Endometrial microvascular endothelial cells (primary cell): ENCODE data around the gene CD7. TPM values are rescaled to one million over a fixed set of nuclear protein-coding genes. Genes with fewer than 3 reads are reported as not detected.
"Not testable (repeated sequence)": the region's sequence is repeated elsewhere in the genome, so short reads cannot be mapped to it uniquely, and the experiment has no call there.

Source experiments
- in situ Hi-C: cut with HindIII; loops from 2 replicates; pipeline ENCODE4 v1.10.0; 2017; ENCODE audit warnings: low sequenced_read_pairs, low pct_unique_long_range_greater_than_20kb; ENCODE audit errors: inconsistent ontology term
- total RNA-seq: library from RNA; depleted of rRNA; stranded (reverse); fragments of >200 nt; gene quantifications from one replicate; pipeline ENCODE4 v1.2.3, GENCODE V29; 2015; ENCODE audit errors: inconsistent ontology term

Gene CD7
- not detected for total RNA-seq

DNA sequence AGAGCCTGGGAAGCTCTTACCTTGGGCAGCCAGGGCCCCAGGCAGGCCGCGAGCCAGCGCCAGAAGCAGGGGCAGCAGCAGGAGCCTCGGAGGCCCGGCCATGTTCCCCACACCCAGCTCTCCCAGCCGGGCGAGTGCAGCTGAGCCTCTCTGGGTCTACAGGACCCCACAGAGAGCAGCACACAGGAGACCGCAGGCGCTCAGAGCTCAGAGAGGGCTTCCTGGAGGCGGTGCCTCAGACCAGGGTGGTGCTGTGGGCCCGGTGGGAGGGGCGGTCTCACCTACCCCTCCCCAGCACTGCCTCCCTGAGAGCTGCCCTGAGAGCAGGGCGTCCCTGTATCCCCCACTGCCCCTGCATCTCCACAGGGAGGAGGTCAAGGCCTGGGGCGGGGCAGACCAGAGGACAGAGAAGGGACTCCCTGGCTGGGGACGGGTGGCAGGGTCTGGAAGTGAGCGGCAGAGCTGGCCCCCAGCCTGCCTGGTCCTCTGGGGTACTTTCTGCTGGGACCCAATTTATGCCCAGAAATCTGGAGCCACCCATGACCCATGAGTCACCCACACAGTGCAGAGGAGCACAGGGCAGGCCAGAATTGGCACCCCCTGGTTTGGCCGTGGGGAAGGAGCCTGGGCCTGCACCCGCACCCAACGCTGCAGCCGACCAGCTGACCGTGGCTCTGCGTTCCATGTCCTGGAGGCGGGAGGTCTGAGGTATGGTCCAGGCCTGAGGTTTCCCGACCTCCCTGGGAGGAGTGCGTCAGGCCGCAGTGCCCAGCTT, at the start of gene CD7:
TSS of gene CD7 (minus strand) at position 215 of the 775 bp plus-strand sequence. CDS start at position 102, 113 bp downstream.
- in situ Hi-C loops: no loop called here

- in situ Hi-C loops: no loop called here
These were observed 49.3 kb upstream of the CD7 start for GRCh38 chr17:82366749-82367148.

DNA sequence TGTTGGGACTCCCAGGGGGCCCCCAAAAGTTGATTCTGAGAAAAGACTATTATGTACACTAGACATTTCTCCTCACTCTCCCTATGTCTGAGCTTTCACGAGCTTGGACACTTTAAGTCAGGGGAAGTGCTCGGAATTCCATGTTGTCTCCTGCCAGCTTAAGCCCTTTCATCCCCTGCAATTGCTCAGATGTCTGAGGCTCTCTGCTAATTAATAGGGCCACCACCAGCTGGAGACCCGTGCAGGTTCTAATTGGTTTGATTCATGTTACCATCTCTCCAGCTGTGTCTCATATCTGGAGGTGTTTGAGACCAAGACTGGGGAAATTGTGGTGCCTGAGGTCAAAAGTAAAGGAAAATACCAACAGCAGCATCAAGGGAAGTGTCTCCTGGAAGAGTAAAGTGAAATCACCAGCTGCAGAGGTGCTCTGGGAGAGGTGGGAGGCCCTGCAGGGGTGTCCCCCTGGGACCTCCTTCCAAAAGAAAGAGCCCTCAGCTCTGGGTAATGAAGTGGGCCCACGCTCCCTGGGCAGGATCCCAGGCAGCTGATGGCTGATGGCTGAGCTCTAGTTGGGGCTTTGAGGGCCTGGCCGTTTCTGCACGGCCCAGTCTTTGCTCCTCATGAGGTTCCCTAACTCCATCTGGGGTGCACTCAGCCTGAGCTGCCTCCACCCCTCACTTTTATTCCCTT, 48.3 kb upstream of the CD7 start:
- in situ Hi-C loops: no loop called here

DNA sequence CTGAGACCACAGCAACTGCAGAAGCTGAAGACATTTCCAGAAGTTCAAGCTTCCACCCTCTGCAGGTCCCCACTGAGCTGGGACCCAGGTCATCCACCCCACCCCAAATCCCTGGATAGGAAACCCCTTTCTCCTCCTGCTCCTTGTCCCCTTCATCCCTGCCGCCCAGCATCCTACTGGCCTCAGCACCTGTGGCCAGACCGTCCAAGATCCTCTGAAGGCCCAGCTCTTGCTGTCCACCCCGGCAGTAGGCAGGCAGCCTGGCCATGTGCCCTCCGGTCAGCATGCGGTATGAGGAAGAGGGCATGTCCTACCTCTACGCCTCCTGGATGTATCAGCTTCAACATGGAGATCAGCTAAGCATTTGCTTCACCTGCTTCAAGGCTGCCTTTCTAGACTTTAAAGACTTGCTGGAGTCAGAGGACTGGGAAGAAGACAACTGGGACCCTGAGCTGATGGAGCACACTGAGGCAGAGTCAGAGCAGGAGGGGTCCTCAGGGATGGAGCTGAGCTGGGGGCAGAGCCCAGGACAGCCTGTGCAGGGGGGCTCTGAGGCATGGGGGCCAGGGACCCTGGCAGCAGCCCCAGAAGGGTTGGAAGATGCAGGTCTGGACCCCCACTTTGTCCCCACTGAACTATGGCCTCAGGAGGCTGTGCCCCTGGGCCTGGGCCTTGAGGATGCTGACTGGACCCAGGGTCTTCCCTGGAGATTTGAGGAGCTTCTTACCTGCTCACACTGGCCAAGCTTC, 44.7 kb upstream of the CD7 start:
- in situ Hi-C loops: no loop called here

DNA sequence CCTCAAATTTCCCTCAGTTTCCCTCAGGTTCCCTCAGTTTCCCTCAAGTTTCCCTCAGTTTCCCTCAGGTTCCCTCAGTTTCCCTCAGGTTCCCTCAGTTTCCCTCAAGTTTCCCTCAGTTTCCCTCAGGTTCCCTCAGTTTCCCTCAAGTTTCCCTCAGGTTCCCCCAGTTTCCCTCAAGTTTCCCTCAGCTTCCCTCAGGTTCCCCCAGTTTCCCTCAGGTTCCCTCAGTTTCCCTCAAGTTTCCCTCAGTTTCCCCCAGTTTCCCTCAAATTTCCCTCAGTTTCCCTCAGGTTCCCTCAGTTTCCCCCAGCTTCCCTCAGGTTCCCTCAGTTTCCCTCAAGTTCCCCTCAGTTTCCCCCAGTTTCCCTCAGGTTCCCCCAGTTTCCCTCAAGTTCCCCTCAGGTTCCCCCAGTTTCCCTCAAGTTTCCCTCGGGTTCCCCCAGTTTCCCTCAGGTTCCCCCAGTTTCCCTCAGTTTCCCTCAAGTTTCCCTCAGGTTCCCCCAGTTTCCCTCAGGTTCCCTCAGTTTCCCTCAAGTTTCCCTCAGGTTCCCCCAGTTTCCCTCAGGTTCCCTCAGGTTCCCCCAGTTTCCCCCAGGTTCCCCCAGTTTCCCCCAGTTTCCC, 42.2 kb upstream of the CD7 start:
- in situ Hi-C loops: not testable (repeated sequence)

DNA sequence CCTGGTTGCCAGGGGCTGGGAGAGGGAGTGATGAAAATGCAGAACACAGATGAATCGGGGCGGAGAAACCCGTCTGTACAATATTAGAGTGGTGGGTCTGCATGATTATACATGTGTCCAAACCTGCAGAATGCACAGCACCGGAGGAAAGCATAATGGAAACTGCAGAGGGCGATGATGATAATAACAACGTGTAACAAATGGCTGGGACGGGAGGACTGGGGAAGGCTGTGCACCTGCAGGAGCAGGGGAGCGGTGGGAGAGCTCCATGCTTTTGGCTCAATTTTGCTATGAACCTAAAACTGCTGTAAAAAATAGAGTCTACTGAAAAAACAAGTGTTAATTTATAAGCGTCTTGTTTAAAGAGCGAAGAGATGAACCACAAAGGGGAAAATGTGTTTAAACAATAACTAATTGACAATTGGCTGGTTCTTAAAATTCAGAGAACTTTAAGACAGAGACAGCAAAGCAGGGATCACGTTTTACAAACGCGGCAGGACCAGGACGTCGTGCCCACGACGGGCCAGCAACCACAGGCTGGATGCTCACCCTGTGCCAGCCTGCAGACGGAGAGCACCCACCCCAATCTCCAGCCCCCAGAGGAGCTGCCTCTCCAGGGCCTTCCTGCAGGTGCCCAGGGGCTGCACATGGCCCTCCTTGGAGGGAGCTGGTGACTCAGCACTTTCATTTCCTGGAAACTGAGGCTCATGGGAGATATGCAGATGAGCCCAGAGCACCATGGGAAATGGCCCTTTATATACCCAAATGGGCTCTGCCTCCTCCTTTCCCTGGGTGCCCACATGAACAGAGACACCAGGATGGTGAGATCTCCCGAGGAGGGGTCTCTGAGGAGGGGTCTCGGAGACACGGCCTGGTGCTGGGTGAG, 41.3 kb upstream of the CD7 start, which contains the start of gene TEX19:
TSS of gene TEX19 (plus strand) at position 783 of the 886 bp plus-strand sequence. CDS start 2,904 bp downstream, outside the sequence.
- in situ Hi-C loops: no loop called here

- in situ Hi-C loops: no loop called here
These were observed 40.0 kb upstream of the CD7 start for GRCh38 chr17:82357394-82357793.

GRCh38 chr17:82356845-82357355, 39.5 kb upstream of the CD7 start:
- in situ Hi-C loops: no loop called here

- in situ Hi-C loops: no loop called here
These were observed 38.5 kb upstream of the CD7 start for GRCh38 chr17:82355770-82356427.

DNA sequence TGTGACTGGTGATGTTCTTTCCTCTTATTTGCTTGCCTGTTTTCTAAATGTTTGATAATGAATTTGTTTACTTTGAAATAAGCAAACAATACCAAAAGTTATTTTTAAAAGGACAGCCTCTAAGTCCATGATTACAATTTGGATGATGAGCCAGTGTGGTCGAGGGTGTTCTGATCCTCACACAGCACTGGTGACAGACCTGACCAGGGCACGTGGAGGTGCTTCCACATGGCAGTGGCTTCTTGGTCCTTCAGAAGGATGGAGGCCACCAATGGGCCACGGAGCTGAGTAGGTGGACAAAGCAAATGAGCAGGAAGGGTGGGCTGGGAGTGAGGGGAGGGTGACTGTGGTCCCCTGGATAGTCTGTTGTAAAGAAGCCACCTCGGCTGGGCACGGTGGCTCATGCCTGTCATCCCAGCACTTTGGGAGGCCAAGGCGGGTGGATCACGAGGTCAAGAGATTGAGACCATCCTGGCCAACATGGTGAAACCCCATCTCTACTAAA, 37.4 kb upstream of the CD7 start:
- in situ Hi-C loops: no loop called here

DNA sequence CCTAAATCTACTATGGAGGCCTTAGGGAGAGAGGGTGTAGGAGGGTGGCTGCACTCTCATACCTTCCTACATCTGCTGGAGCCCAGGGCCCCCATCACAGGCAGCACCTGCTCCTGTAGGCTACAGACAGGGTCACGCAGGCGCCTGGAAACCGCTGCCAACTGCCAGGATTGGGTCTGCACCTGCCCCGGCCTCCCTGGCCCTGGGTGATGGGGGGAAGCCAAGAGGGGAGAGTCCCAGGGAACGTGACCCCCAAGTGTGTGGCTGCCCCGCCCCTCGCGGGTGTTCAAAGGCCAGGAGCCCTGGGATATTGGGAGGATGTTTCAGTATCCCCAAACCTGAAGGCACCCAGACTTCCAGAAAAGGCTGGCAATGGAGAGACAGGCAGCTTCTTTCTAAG, 36.1 kb upstream of the CD7 start:
- in situ Hi-C loops: no loop called here

DNA sequence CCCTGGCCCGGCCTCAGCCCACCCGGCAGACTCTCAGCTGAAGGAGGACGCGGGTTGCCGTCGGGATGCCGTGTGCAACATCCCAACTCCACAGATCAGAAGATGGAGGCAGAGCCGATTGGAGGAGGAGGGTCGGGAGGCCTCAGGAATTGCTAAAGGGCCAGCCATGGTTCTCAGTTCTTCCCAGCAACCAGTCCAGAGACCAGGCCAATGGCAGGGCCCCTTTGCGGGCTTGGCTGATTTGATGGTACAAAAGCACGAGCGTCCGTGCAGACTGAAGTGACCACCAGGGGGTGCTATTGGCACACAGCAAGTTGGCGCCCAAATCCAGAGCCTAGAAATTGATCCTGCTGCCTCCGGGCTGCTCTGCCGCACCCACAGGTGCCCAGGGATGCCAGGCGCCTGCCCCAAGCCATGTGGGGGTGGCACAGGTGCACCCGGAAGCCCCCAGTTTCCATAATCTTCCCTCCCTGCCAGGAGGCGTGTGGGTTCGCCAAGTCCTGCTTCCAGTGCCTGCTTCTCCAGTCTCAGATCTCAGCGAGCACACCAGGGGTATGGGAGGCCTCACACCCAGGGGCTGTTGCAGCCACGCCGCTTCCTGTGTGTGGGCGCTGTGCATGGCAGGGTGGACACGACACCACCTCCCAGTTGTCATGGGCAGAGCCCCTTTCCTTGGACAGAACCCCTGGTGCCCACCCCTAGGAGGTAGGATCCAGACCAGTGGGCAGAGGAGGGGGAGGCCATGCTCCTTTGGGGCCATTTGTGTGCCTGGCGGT, 34.5 kb upstream of the CD7 start:
- in situ Hi-C loops: no loop called here

DNA sequence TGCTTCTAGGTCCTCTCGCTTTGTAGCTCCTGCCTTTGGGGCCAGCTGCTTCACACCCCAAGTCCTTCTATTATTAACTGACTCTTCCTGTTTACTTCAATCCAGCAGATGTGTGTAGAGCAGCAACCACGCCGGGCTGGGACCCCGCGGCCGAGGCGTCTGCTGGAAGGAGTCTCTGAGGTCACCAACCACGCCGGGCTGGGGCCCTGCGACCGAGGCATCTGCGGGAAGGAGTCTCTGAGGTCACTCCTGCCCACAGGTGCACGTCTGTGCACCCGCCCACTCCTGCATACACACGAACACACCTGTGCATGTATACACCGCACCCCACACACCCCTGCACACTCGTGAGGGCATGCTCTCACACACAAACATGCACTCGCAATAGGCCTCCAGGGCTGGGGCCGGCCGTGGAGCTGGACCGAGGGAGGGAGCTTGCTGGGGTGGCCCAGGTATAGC, 33.9 kb upstream of the CD7 start:
- in situ Hi-C loops: no loop called here

DNA sequence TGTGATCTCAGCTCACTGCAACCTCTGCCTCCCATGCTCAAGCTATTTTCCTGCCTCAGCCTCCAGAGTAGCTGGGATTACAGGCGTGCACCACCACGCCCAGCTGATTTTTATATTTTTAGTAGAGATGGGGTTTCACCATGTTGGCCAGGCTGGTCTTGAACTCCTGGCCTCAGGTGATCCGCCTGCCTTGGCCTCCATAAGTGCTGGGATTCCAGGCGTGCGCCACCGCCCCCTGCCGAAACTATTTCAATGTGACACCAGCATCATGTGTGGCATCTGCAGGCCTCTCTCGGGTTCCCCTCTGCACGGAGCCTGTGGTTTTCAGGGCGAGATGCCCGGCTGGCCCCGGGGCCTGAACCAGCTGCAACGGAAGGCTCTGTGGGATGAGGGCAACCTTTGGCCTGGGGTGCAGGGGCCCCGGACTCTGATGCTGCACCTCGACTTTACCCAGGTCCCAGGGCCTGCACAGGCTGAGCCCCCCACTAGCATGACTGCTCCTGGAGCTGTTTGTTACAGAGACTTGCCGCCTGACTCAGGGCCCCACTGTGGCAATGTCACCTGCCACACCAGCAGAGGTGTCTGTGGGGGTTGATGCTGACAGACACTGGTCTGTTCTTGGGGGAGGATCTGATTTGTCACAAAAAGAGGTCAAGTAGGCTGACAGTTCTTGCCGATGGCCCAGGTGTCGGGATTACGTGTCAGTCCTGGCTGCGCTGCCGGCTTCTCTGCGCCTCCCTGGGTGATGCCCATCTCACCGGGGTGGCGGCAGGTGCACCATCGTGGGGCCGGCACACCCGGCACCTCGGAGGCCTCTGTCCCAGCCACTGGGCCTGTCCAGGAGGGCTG, 33.0 kb upstream of the CD7 start:
- in situ Hi-C loops: no loop called here

DNA sequence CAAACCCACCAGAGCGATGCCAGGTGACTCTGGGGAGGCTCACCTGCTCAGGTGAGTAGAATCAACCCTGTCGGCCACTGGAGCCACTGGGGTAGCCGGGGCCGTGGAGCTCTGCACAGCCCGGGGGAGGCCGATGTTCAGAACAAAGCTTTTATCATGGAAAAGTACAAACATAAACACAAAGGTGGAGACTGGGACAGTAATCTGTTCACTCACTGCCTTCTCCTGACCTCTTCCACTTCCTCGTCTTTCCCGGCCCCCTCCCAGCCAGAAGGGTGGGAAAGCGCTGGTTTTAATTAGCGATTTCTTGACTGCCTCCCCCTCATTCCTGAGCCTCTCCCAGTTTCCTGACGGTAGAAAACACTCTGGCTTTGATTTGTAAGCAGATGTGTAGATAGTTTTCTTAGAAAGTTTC, 31.9 kb upstream of the CD7 start:
- in situ Hi-C loops: loop anchor here (25.0 kb wide), 2 partner anchors 88 to 188 kb away; no protein-coding TSS in a partner anchor

DNA sequence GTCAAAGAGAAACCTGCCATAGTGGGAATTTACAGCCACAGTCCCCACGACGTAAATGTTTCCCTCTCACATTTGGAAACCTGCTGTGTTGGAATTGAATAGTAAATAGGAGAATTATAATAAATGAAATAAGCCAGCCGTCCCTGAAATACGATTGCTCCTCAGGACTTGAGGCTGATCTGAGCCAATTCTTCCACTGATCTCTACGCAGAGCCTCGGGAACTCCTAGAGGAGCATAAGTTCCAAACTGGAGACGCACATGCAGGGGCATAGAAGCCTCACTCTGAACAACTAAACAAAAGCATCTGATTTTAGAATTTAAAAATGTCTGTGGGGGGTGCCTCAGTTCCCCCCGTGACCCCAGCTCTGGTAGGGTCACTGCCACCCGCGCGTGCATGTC, 31.5 kb upstream of the CD7 start:
- in situ Hi-C loops: loop anchor here (25.0 kb wide), 2 partner anchors 88 to 188 kb away; no protein-coding TSS in a partner anchor
